Measurements from ENCODE around the gene SPATA2L. TPM values are rescaled to one million over a fixed set of nuclear protein-coding genes. Genes with fewer than 3 reads are reported as not detected.

SPATA2L gene
- polyA plus RNA-seq, 1 of the 3 experiments (the other 2 are of a cell fraction): 8.6 TPM

- Histone ChIP-seq H3F3A (replicated peaks; ENCODE audit: insufficient read depth) (no peaks in the 10 kb centered on the region), H3K9ac (no peak overlapping the region), H3K27ac (ENCODE audit: low read depth in 2 of 2, low read length in 1 of 2) (no peak overlapping the region), H3K4me2 (no peak overlapping the region), H4K20me1 (ENCODE audit: insufficient read depth) (peaks cover 30% of the 10 kb centered on the region), H3K79me2 (ENCODE audit: insufficient read depth) (peaks cover 53% of the 10 kb centered on the region), H3K9me2 (no peaks in the 10 kb centered on the region), H3K9me3 (no peaks in the 10 kb centered on the region), H2AFZ (ENCODE audit: low read depth) (no peak overlapping the region), H3K27me3 (ENCODE audit: insufficient read depth) (no peaks in the 10 kb centered on the region), H3K4me3 (ENCODE audit: low read depth in 2 of 2, low read length in 1 of 2) (no peak overlapping the region), H3K4me1 (ENCODE audit: control insufficient read depth in 1 of 2, insufficient read depth in 2 of 2, low read depth in 1 of 2, low read length in 1 of 2) (peaks cover 6 to 14% of the 10 kb centered on the region in 2 experiments; a peak in 2 of 4 replicates), H3K36me3 (replicated peaks in 1 of 2; ENCODE audit: control insufficient read depth in 1 of 2, insufficient read depth in 2 of 2, low read length in 1 of 2) (peaks cover 37 to 47% of the 10 kb centered on the region in 2 experiments)
- DNase-seq: no peak
- TF ChIP-seq FOSL2 (IDR thresholded peaks at IDR 0.05; ENCODE audit: borderline replicate concordance, low read depth) (no peak), USF2 (IDR thresholded peaks at IDR 0.05; ENCODE audit: borderline replicate concordance, low read depth, low read length) (no peak), NFIC (IDR thresholded peaks at IDR 0.05; ENCODE audit: borderline replicate concordance) (no peak), RXRA (IDR thresholded peaks at IDR 0.05; ENCODE audit: borderline replicate concordance, low read depth) (no peak), TEAD4 (IDR thresholded peaks at IDR 0.05; ENCODE audit: borderline replicate concordance, insufficient read depth) (no peak), USF1 (IDR thresholded peaks at IDR 0.05; ENCODE audit: borderline replicate concordance, low read depth) (no peak), RAD21 (IDR thresholded peaks at IDR 0.05; ENCODE audit: low read length) (no peak), IRF3 (IDR thresholded peaks at IDR 0.05; ENCODE audit: low read depth, low read length) (no peak), CTCF (IDR thresholded peaks at IDR 0.05) (no peak), MEF2A (IDR thresholded peaks at IDR 0.05; ENCODE audit: borderline replicate concordance, low read depth) (no peak), MAX (IDR thresholded peaks at IDR 0.05; ENCODE audit: low read depth) (no peak), EP300 (IDR thresholded peaks at IDR 0.05; ENCODE audit: borderline replicate concordance in 1 of 2, low read depth in 1 of 2, low read length in 1 of 2) (no peak), ZBTB33 (IDR thresholded peaks at IDR 0.05; ENCODE audit: borderline replicate concordance, low read depth) (no peak), SMC3 (IDR thresholded peaks at IDR 0.05; ENCODE audit: low read depth, low read length) (no peak), GATA2 (CRISPR knock-in tag; IDR thresholded peaks at IDR 0.05) (no peak), FOXJ3 (CRISPR knock-in tag; IDR thresholded peaks at IDR 0.05) (no peak), EZH2phosphoT487 (IDR thresholded peaks at IDR 0.05; ENCODE audit: borderline replicate concordance, low read depth) (no peak), YY1 (IDR thresholded peaks at IDR 0.05; ENCODE audit: low read depth) (no peak), TCF12 (IDR thresholded peaks at IDR 0.05) (no peak)
- POLR2A ChIA-PET: interaction anchor here (0.6 to 0.9 kb wide), 2 partner anchors 15 to 146 kb away, joined by 4 to 5 read pairs; no protein-coding TSS in a partner anchor
- 96% methylated on average over 15 of the region's 17 CpGs for WGBS (ENCODE audit: low lambda C conversion rate)
- CTCF ChIA-PET: interaction anchor here (1.3 kb wide), 1 partner anchor 24 kb away, joined by 3 read pairs; no protein-coding TSS in a partner anchor
Observed at GRCh38 chr16:89727406-89728120, 26.1 kb upstream of the SPATA2L start.

All from SK-N-SH (cell line).